HG02763 (cell line): ENCODE data around the gene JADE2.

Source experiments
- ATAC-seq: cut with Tn5 transposase; IDR thresholded peaks from one replicate; pipeline ENCODE4 v1.9.1; 2021; ENCODE audit warnings: mild to moderate bottlenecking, moderate library complexity; ENCODE audit not compliant: unreplicated experiment

JADE2 gene

GRCh38 chr5:134528556-134528955, 3.1 kb downstream of the JADE2 start:
- no peak for ATAC-seq

DNA sequence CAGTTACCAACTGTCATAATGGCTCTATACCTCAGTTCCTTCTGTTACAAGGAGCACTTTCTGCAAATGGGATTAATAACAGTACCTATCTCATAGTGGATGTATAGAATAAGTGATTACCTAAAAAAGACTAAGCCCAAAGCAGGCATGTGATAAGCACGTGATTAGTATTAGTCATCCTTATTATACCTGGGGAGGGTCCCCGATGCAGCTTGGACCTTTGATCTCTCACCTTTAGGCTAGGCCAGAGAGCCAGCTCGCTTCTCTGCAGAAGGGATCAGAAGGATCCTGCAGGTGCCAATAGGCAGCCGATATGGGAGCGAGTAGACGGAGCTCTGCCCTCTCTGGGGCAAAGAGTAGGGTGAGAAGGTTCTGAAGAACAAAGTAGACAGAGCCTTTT, 4.0 kb downstream of the JADE2 start:
- ATAC-seq = no peak

GRCh38 chr5:134530301-134531077, 5.0 kb downstream of the JADE2 start:
- ATAC-seq = no peak

DNA sequence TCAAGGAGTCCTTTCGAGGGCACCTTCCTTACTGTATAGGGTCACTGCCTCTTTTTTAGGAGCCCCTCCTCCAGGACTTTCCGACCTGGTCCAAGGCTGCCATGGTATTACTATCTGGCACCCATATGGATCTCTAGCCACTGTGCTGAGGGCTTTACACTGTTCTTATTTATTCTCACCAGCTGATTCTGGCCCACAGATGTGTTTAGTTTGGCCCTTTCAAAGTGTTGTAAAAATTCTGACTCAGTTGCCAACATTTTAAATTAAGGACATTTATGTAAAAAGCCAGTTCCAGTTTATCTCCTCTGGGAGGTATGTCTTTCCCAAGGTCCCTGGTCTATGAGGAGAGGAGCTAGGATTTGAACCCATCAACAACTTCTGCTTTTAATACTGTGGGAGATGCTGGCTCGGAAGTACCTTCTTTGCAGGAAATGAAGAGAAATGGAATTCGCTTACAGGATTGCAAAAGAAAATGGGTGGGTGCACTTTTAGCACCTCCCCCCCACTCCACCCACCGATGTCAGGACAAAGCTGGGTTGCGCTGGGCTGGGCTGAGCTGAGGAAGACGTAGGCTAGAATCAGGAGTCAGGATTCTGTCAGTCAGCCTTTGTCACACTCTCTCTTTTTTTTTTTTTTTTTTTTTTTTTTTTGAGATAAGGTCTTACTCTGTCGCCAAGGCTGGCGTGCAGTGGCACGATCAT, 7.8 kb downstream of the JADE2 start:
- ATAC-seq = no peak

DNA sequence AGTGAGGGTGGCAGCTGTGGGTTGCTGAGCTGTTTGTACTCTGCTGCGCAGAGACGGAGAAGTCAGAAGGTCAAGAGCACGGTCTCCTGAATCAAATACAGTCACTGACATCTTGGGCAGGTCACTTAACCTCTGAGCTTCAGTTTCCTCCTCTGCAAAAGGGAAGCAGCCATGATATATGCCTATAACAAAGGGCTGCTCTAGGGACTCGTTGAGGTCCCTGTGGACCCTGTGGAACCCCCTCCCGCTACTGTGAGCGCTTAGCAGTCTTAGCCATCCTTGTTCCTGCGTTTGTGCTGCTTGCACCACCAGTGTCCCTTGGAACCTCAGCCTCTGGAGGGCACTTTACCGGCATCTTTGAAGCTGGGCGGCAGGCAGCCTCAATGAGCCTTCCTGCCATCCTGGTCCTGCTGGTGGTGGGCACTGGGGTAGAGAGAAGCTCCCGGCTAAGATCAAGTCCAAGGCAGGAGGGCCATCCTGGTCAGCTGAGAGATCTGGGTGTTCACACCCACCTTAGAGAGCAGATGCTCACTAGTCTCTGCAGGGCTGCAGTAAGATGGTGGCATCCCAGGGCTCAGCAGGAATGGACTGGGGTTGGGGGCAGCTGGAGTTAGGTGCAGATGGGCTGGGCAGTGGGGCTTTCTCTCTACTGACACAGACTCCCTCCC, 8.7 kb downstream of the JADE2 start:
- no peak for ATAC-seq

GRCh38 chr5:134534726-134535110, 9.2 kb downstream of the JADE2 start:
- no peak for ATAC-seq

GRCh38 chr5:134536876-134537275, 11.4 kb downstream of the JADE2 start:
- ATAC-seq = no peak

DNA sequence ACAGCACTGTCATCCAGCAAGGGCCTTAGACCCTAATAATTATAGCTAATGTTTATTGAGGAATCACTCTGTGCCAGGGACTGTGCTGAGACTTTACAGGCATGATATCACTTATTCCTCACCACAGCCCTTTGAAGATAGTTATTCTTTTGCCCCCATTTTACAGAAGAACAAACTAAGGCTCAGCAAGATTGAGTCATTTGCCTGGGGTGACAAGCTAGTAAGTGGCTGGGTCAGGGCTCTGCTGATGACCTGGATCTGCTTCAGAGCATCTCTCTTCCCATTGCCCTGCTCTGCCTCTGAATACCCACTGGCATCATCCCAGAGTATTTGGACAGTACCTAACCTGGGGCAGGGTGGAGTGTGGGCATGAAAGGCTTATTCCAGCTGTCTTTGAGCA, 11.8 kb downstream of the JADE2 start:
- ATAC-seq = no peak

- ATAC-seq = no peak
These were observed 12.8 kb downstream of the JADE2 start for GRCh38 chr5:134538296-134538695.

- ATAC-seq = no peak
These were observed 14.3 kb downstream of the JADE2 start for GRCh38 chr5:134539732-134540131.

DNA sequence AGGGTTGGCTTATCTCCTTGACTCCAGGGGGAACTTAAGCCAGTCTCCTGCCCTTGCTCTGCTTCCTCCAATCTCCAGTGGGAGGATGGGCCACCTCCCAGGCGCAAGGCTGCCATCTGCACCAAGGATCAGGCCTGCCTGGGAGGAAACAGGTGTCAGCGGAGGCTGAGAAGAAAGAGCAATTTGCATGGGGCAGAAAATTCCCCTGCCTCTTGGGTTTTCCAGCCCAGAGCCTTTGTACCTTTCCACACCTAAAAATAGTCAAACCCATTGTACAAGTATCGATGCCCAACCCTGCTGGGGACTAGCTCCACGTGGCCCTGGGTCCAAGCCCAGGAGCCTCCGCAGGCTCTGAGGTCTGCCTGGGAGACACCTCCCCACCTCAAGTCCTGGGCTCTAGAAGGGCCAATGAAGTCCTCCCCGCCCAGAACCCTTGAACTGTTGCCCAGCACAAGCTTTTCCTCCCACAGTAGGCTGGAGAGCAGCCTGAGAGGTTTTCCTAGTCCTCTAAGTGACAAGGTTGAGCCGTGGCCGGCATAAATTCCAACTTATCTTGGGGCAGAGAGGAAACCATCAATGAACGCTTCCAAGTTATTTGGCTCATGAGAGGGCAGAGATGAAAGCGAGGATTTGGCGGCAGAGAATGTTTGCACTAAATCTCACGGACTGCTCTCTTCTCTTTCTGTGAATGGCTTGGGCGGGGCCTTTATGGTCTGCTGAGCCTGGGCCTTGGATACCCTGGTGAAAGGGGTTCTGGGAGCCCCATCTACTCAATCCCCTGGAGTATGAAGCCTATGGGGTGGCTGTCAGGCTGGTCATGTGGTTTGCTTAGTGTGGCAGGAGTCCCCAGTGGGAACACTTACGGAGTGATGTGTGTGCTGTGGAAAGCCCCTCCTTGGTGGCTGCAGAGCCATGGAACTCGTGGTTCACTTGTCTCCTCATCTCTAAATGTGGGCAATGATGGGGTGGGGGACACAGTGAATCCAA, 15.6 kb downstream of the JADE2 start:
- ATAC-seq = peak; percentile 26

- no peak for ATAC-seq
These were observed 16.4 kb downstream of the JADE2 start for GRCh38 chr5:134541736-134542376.

- ATAC-seq = peak; percentile 38
These were observed 18.5 kb downstream of the JADE2 start for GRCh38 chr5:134543820-134544614.

- no peak for ATAC-seq
These were observed 19.8 kb downstream of the JADE2 start for GRCh38 chr5:134545070-134545868.

GRCh38 chr5:134547066-134547465, 21.6 kb downstream of the JADE2 start:
- no peak for ATAC-seq

DNA sequence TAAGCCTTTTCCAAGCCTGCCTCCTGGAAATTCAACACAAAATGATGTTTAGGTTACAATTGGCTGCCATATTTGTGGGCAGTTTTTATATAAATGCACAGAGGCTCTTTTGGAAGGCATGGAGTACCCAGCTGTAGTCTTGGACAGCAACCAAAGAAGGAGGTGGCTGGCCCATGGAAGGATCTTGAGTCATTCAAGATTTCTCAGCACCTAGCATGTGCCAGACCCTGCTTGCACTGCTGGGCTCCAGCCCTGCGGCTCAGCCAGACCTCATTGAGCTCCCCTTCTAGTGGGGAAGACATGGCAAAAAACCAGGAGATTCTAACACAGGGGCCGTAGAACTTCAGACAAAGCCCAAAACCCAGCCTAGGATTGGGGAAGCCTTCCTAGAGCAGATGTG, 22.1 kb downstream of the JADE2 start:
- no peak for ATAC-seq

- ATAC-seq = no peak
These were observed 22.7 kb downstream of the JADE2 start for GRCh38 chr5:134547999-134548658.

GRCh38 chr5:134549714-134550113, 24.2 kb downstream of the JADE2 start:
- no peak for ATAC-seq
